Renal cortex interstitium (tissue), 11 donors: ENCODE results near the gene CD80. TPM values are rescaled to one million over a fixed set of nuclear protein-coding genes. Genes with fewer than 3 reads are reported as not detected.
"Not testable (repeated sequence)": the region's sequence is repeated elsewhere in the genome, so short reads cannot be mapped to it uniquely, and the experiment has no call there.

Experiments used
- DNase-seq, 11 donors: peaks; one replicate each; pipeline ENCODE4 v3.0.0-alpha.2; 2013; ENCODE audit warnings: low read depth in 9 of 11, low spot score in 4 of 11; ENCODE audit errors: extremely low read depth in 1 of 11
- polyA plus RNA-seq, 3 donors: library from polyadenylated mRNA; unstranded; fragments of 120-200 nt; gene quantifications; one replicate each; pipeline ENCODE4 v1.2.1, GENCODE V29; 2013; ENCODE audit not compliant: insufficient read length in 3 of 3

Gene CD80
- polyA plus RNA-seq, 3 donors, result 0.17 to 0.27 (median 0.17) TPM

GRCh38 chr3:119586733-119587172 is 27.3 kb upstream of the CD80 start:
- no peak for DNase-seq

DNA sequence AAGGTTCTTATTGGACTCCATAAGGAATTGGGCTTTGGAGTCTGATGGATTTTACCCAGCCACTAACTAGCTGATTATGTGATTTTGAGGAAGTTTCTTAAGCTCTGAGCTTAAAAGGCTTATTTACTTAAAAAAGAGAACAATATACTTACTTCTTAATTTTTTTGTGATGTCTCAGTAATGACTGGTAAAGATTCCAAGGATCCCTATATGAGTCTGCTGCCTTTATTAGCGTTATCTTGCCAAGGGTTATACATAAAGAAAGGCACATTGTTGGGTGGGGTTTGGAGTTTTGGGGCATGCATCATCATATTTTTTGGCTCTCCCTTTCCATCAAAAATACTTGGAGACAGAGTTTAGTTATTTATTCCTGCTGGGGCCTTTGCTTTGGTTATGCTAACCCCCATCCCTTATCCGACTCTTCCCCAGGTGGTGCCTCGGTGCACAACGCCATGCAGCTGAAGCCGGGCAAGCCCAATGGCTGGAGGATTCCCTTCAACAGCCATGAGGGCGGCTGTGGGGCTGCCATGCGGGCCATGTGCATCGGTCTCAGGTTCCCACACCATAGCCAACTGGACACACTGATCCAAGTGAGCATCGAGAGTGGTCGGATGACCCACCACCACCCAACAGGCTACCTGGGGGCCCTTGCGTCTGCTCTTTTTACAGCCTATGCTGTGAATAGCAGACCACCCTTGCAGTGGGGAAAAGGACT is 26.6 kb upstream of the CD80 start:
- DNase-seq, result no peak

- DNase-seq, result no peak
Observed at GRCh38 chr3:119585208-119585607, 25.8 kb upstream of the CD80 start.

DNA sequence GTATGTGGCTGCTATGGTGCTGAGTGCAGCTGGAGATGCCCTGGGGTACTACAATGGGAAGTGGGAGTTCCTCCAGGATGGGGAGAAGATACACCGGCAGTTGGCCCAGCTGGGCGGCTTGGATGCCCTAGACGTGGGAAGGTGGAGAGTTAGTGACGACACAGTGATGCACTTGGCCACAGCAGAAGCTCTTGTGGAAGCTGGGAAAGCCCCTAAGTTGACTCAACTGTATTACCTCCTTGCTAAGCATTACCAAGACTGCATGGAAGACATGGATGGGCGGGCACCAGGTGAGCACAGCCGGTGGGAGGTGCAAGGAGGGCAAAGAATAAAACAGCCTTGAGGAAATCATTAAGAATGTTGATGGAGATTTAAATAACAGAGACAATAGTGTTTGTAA is 22.8 kb upstream of the CD80 start:
- DNase-seq, result no peak

DNA sequence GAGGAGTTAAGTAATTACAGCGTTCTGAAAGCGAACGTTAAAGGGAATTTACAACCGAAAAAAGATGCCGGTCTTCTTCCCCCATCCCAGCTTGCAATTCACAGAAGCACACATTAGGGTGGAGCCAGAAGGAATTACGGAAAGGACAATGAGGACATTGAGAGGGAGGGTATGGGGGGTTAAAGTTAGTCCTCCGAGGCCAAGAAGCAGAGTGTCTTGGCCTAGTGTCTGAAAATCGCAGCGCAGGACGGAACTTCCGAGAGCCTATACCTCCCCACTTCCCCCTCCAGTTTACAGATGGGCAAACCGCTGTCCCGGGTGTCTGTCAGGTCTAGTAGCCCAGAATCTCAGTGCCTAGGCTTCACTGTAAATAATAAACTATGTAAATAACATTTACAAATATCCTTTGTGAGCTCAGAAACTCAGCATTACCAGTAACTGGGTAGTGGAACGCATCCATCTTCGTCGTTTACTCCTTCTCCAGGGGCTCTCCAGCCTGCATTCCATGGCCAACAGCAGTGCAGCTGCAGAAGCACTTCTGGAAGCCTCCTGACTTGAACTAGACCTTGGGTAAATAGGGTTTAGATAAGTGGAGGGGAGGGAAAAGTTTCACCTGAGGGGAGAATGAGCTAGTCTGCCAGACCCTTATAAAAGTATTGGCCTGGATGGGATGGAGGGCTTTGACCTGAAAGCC is 20.8 kb upstream of the CD80 start:
- peak in 5 of 11 donors; percentile 8 to 70 (median 37) for DNase-seq

GRCh38 chr3:119579366-119580066 is 20.1 kb upstream of the CD80 start, which contains the start of gene ADPRH:
TSS of gene ADPRH (plus strand) at chr3:119579492. CDS start at chr3:119582170, 2,678 bp downstream.
- peak; percentile 23 to 84 (median 71) for DNase-seq

DNA sequence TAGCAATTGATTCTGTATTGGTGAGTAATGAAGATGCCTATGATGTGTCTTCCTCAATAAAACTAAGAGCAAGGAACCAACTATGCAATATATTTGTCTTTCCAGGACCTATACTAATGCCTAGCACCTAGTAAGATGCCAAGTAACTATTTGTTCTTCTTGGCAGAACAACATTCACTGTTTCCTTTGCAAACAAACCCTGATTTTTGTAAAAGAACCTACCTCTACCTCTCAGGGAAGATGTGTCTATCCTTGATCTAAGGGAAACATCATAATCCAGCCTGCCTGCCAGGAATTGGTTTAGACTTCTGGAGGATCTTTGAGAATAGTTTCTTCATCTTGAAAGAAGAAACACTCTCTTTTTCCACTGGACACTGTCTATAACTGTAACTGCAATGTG is 16.1 kb upstream of the CD80 start:
- DNase-seq, result no peak

- no peak for DNase-seq
Observed at GRCh38 chr3:119571688-119572087, 12.3 kb upstream of the CD80 start.

DNA sequence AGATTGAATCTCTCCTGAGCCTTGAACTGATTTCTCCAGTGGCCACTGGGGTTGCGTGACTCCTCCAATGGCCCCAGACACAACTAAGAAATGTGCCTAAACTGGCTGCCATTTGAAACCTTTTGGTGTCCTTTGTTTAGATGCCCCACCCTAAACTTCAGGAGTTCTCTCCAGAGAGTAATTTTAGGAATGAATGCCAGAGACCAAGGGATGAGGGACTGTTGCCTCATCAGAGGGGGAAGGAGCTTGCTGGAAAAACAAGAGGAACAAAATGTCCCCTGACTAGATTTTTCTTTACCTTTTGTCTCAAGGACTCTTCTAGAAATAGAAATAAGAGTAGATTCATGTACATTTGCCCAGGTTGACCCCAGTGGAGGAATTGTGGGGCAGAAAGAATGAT is 11.8 kb upstream of the CD80 start:
- no peak for DNase-seq

GRCh38 chr3:119570229-119570628 is 10.8 kb upstream of the CD80 start:
- no peak for DNase-seq

DNA sequence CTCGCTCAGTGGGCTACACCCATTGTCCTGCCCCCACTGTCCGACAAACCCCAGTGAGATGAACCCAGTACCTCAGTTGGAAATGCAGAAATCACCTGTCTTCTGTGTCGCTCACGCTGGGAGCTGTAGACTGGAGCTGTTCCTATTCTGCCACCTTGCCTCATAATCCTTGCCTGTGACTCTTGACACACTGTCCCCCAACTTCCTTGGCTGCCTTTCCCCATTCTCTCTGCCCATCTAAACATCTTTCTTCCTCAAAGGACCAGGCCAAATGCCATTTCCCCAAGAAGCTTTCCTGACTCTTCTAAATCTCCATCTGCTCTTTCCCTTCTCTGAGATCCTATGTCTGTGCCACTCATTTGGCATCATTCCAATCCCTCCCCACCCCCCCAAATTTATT is 9.7 kb upstream of the CD80 start:
- DNase-seq, result no peak

- DNase-seq, result not testable (repeated sequence)
Observed at GRCh38 chr3:119563334-119563733, 3.9 kb upstream of the CD80 start.

DNA sequence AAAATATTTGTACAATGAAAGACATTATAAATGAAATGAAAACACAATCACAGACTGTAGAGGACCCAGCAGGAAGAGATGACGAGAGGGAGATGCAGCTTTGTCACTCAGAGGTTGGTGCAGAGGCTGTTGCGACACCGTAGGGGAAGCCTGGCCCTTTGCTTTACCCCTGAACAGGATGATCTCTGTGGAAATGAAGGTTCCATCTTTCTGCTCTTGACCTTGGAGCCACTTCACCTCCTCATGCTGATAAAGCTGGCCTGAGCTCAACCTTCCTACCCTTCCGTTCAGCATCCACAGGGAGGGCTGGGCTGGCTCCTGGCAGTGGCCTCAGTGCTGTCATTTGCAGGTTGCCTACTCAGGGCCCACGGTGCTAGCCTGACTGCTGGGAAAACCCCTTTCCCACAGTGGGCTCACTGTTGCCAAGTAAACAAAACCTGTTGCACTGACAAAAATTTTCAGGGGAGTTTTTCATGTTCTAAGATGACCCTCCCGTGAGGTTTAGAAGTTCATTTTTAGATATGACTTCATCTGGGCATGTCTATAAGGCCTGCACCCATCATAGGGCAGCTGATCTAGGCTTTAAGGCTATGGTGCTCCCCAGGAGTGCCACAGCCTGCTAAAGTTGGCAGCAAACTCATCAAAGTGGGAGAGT is 3.0 kb upstream of the CD80 start:
- no peak for DNase-seq

- DNase-seq, result no peak
Observed at GRCh38 chr3:119560160-119560559, 746 bp upstream of the CD80 start.

DNA sequence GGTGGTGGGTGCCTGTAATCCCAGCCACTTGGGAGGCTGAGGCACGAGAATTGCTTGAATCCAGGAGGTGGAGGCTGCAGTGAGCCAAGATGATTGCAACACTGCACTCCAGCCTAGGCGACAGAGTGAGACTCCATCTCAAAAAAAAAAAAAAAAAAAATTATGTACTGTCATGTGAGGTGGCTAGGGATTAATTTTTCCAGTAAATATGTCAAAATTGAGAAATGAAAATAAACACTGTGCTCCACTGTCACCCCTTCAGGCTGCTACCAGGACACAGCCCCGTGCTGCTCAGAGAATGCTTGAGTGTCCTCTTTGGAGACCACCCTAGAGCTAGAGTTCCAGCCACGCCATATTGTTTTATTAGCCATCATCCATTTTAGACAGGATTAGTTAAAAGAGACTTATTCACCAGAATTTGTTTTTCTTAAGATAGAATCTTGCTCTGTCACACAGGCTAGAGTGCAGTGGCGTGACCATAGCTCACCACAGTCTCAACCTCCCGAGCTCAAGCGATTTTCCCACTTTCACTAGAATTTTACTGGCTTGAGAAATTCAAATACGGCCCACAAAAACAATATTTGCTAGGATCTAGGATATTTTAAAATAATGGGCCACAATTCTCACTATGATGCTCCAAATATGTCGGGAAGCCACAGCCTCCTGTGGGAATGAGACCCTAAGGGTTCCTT is 642 bp downstream of the CD80 start:
- DNase-seq, result no peak

GRCh38 chr3:119557877-119558269 is 1.5 kb downstream of the CD80 start:
- DNase-seq, result no peak

DNA sequence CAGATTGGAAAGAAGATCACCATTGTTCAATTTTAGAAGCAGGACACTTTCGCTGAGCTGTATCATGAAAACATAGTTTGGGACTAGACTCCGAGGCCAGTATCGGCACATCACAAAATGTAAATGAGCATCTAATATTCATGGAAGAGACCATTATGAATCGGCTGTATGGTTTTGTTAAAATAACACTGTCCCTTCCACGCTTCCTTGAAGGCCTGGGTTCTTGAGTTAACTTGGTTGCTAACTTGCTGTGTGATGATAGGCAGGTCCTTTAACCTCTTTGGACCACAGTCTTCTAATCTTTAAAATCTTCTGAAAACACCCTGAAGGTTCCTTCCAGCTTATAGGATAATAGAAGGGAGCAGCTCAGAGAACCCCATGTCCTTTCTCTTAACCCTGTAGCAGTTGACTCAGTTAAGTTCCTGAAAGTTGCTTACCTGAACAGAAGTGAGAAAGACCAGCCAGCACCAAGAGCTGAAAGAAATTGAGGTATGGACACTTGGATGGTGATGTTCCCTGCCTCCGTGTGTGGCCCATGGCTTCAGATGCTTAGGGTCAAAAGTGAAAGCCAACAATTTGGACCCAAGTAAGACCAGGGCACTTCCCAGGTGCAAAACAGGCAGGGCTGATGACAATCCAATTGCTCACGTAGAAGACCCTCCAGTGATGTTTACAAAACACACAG is 2.1 kb downstream of the CD80 start:
- DNase-seq, result no peak

GRCh38 chr3:119555929-119556328 is 3.5 kb downstream of the CD80 start:
- DNase-seq, result no peak
